Measurements from ENCODE around the gene RCCD1.

DNA sequence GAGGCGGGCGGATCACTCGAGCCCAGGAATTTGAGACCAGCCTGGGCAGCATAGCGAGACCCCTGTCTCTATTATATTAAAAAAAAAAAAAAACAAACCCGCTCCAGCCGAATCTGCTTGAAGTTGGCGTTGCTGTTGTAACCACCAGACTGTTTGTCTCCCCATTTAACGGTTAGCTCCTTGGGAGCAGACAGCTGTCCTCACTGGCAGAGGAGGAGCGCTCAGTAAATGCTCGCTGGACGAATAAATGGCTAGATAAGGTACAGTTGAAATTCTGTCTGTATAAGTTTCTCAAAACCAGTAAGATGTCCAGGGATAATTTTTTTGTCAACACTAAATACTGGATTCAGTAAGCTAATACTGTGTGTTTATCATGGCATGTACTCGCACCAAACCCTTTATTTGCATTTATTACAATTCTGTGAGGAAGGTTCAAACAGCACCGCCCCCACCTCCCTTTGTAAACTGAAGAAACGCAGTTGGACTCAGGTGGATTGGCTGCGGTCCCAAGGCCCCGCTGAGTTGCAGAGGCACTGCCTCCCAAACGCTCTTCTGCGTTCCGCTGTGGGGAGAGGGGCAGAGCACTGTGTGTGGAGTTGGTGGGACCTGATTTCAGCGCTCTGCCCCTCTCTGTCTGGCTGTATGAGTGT, 1.1 kb downstream of the RCCD1 start:
- TF ChIP-seq, protein P1, sequence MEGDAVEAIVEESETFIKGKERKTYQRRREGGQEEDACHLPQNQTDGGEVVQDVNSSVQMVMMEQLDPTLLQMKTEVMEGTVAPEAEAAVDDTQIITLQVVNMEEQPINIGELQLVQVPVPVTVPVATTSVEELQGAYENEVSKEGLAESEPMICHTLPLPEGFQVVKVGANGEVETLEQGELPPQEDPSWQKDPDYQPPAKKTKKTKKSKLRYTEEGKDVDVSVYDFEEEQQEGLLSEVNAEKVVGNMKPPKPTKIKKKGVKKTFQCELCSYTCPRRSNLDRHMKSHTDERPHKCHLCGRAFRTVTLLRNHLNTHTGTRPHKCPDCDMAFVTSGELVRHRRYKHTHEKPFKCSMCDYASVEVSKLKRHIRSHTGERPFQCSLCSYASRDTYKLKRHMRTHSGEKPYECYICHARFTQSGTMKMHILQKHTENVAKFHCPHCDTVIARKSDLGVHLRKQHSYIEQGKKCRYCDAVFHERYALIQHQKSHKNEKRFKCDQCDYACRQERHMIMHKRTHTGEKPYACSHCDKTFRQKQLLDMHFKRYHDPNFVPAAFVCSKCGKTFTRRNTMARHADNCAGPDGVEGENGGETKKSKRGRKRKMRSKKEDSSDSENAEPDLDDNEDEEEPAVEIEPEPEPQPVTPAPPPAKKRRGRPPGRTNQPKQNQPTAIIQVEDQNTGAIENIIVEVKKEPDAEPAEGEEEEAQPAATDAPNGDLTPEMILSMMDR (IDR thresholded peaks at IDR 0.05; ENCODE audit: low read depth, low read length, poor library complexity, severe bottlenecking): no peak
- no peak for TF ChIP-seq EZH2phosphoT487 (IDR thresholded peaks at IDR 0.05; ENCODE audit: borderline replicate concordance, low read length)

Data from DOHH2 (cell line).